Ascending aorta (tissue), 2 donors: ENCODE results near the gene LITAF. TPM values are rescaled to one million over a fixed set of nuclear protein-coding genes. Genes with fewer than 3 reads are reported as not detected.

Experiments used
- DNase-seq, 2 donors: peaks; one replicate each; pipeline ENCODE4 v3.0.0-alpha.2; 2019; ENCODE audit warnings: low spot score in 2 of 2
- H3K27ac ChIP-seq, 2 donors: fragments of 200-600 bp; sonication (generic); one replicate each; pipeline ENCODE4 v1.5.1; 2016 to 2017; ENCODE audit warnings: mild to moderate bottlenecking in 1 of 2
- H3K27me3 ChIP-seq: fragments of 200-600 bp; sonication (generic); one replicate; pipeline ENCODE4 v1.5.1; 2017
- H3K36me3 ChIP-seq, 2 donors: fragments of 200-600 bp; sonication (generic); one replicate each; pipeline ENCODE4 v1.5.1; 2016
- H3K4me1 ChIP-seq, 2 donors: fragments of 200-600 bp; sonication (generic); one replicate each; pipeline ENCODE4 v1.5.1; 2016 to 2017; ENCODE audit warnings: mild to moderate bottlenecking in 1 of 2
- H3K4me3 ChIP-seq, 2 donors: fragments of 200-600 bp; sonication (generic); one replicate each; pipeline ENCODE4 v1.5.1; 2016 to 2017; ENCODE audit warnings: mild to moderate bottlenecking in 1 of 2
- H3K9me3 ChIP-seq, 2 donors: fragments of 200-600 bp; sonication (generic); one replicate each; pipeline ENCODE4 v1.5.1; 2016
- intact Hi-C: fragments of 100-400 bp; cut with DNase I; formaldehyde crosslinking; loops from one replicate; pipeline ENCODE4 v1.15.1; 2023
- total RNA-seq: library from RNA; depleted of rRNA; stranded (reverse); fragments of >200 nt; gene quantifications from one replicate; pipeline ENCODE4 v1.1.0, GENCODE V29; 2016
- TF ChIP-seq, protein P1 (sequence below), 3 experiments: fragments of 200-600 bp in 2 of 3; fragments of 450-650 bp in 1 of 3; sonication (generic) in 2 of 3; IDR thresholded peaks; one replicate each; pipeline ENCODE4 v1.5.1; 2016 to 2019; ENCODE audit warnings: antibody characterized with exemption in 3 of 3, mild to moderate bottlenecking in 1 of 3, moderate library complexity in 1 of 3

LITAF gene
- total RNA-seq, 1 donor from 2014 or later: 40.7 TPM

DNA sequence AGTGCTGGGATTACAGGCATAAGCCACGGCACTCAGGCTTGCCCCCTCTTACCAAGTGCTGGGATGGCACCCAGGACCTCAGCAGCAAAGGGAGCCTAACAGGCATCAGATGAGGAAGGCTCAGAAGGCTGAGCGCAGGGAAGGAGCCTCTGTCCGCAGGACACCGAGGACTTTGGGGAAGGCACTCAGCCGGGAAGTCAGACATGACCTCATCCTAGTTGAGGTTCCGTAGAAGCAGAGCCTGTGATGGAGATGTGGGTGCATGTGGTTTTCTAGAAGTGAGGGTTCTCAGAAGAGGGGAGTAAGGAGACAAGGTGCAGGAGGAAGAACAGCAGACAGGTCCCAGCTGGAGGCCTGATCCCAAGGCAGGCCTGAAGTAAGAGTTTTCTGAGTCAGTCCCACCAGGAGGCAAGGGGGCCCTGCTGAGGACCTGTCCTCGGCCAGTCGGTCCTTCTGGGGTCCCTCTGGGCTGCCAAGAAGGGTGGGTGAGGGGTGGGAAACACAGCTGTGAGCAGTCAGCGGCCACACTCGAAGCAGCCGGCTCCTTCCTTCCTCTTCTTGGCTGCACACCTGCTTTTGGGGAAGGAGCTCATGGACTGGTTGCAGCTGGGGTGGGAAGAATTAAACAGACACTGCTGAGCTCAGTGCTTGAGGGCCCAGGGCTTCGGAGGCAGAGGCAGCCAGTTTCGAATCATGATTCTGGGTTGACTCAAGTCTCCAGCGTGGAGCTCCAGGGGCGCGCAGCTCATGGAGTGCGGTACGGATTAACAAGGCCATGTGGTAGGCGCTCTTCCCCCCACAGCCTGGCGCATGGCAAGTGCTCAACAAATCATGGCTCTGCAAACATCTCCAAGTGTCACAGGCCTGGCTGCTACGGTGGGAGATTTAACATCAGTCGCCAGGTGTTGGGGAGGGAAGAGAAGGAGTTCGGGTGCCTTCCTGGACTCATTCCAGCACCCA, 42.6 kb upstream of the LITAF start:
- Histone ChIP-seq H3K9me3 (no peaks in the 10 kb centered on the region), H3K27ac (peak overlapping the region; percentile 14 to 22), H3K27me3 (no peaks in the 10 kb centered on the region), H3K36me3 (no peaks in the 10 kb centered on the region), H3K4me3 (no peak overlapping the region), H3K4me1 (peaks cover 6 to 9% of the 10 kb centered on the region in 2 donors)
- TF ChIP-seq, protein P1, sequence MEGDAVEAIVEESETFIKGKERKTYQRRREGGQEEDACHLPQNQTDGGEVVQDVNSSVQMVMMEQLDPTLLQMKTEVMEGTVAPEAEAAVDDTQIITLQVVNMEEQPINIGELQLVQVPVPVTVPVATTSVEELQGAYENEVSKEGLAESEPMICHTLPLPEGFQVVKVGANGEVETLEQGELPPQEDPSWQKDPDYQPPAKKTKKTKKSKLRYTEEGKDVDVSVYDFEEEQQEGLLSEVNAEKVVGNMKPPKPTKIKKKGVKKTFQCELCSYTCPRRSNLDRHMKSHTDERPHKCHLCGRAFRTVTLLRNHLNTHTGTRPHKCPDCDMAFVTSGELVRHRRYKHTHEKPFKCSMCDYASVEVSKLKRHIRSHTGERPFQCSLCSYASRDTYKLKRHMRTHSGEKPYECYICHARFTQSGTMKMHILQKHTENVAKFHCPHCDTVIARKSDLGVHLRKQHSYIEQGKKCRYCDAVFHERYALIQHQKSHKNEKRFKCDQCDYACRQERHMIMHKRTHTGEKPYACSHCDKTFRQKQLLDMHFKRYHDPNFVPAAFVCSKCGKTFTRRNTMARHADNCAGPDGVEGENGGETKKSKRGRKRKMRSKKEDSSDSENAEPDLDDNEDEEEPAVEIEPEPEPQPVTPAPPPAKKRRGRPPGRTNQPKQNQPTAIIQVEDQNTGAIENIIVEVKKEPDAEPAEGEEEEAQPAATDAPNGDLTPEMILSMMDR (IDR thresholded peaks at IDR 0.05): no peak
- DNase-seq: no peak
- intact Hi-C loops: no loop called here

DNA sequence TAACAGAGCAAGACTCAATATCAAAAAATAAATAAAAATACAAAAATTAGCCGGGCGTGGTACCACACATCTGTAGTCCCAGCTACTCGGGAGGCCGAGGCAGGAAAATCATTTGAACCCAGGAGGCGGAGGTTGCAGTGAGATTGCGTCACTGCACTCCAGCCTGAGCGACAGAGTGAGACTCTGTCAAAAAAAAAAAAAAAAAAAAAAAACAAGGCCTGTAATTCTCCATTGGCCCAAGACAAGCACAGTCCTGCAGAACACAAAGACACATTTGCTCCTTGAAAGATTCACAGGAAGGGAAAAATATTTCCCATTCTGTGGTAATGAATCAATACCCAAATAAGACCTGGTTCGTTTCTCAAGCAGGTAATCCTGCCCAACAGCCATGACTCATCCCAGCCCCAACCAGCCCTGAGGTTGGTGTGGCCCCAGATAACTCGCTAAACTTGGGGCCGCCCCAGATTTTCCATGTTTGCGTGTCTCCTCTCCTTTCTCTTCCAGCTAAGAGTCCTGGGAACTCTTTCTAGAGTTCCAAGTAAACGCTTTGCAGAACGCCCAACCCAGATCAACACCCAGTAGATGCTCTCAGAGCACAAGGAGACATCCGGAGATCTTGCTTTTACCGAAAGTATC, 41.2 kb upstream of the LITAF start:
- no peak for DNase-seq

GRCh38 chr16:11627292-11627663, 40.6 kb upstream of the LITAF start:
- TF ChIP-seq, protein P1 (IDR thresholded peaks at IDR 0.05): no peak
- Histone ChIP-seq H3K4me1 (peaks cover 3% of the 10 kb centered on the region in 2 donors), H3K27ac (no peak overlapping the region), H3K27me3 (no peaks in the 10 kb centered on the region), H3K36me3 (no peaks in the 10 kb centered on the region), H3K9me3 (no peaks in the 10 kb centered on the region), H3K4me3 (no peak overlapping the region)
- DNase-seq: no peak
- intact Hi-C loops: no loop called here

More for the DNA sequence above, 41.2 kb upstream of the LITAF start:
- Histone ChIP-seq H3K4me1 (peaks cover 6 to 7% of the 10 kb centered on the region in 2 donors), H3K27me3 (no peaks in the 10 kb centered on the region), H3K9me3 (no peaks in the 10 kb centered on the region), H3K27ac (peak overlapping the region in 1 of 2 donors; percentile 22), H3K36me3 (no peaks in the 10 kb centered on the region), H3K4me3 (no peak overlapping the region)
- TF ChIP-seq, protein P1 (IDR thresholded peaks at IDR 0.05): no peak
- intact Hi-C loops: no loop called here

- Histone ChIP-seq H3K4me1 (peaks cover 0 to 4% of the 10 kb centered on the region in 2 donors), H3K9me3 (no peaks in the 10 kb centered on the region), H3K27ac (no peak overlapping the region), H3K4me3 (no peak overlapping the region), H3K36me3 (no peaks in the 10 kb centered on the region), H3K27me3 (no peaks in the 10 kb centered on the region)
- TF ChIP-seq, protein P1 (IDR thresholded peaks at IDR 0.05): no peak
- DNase-seq: no peak
- intact Hi-C loops: no loop called here
These were observed 40.1 kb upstream of the LITAF start for GRCh38 chr16:11626657-11627291.

- TF ChIP-seq, protein P1 (IDR thresholded peaks at IDR 0.05): no peak
- Histone ChIP-seq H3K4me3 (no peak overlapping the region), H3K27ac (no peak overlapping the region)
These were observed 39.0 kb upstream of the LITAF start for GRCh38 chr16:11625769-11626168.

More at GRCh38 chr16:11625769-11626168, 39.0 kb upstream of the LITAF start:
- Histone ChIP-seq H3K36me3 (no peaks in the 10 kb centered on the region), H3K9me3 (no peaks in the 10 kb centered on the region), H3K27me3 (no peaks in the 10 kb centered on the region), H3K4me1 (peaks cover 0 to 4% of the 10 kb centered on the region in 2 donors)
- intact Hi-C loops: no loop called here
- DNase-seq: no peak
